AG10803 (cell line): Measurements from ENCODE around the gene CLVS2.

Source experiments
- DNase-seq: peaks from one replicate; pipeline ENCODE4 v3.0.0; 2010; ENCODE audit warnings: low read depth
- H3K4me3 ChIP-seq: 2 replicates; pipeline ENCODE4 v1.5.1; 2011; ENCODE audit warnings: mild to moderate bottlenecking, low read length, control low read depth
- TF ChIP-seq, protein P1 (sequence below): conservative IDR thresholded peaks from 2 replicates; pipeline ENCODE4 v1.5.1; 2011; ENCODE audit warnings: mild to moderate bottlenecking, low read length, control low read depth, inconsistent platforms

The CLVS2 gene

DNA sequence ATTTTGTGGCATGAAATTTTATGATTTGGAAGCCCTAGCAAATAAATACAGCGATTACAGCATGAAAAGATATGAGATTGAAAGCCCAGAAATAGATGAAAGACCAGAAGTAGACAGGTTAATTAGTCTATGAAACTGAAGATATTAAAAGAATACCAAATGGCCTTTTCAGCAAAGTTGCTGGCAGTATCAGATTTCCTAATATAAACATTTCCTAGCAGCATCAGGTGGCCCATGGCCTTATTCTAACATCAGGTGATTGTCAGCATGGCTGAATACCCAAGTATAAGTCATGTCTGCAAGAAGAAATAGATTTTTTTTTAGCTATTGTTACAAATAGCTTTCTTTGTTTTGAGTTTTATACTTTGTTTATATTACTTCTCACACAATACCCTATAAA lies 93.2 kb downstream of the CLVS2 start:
- TF ChIP-seq, protein P1, sequence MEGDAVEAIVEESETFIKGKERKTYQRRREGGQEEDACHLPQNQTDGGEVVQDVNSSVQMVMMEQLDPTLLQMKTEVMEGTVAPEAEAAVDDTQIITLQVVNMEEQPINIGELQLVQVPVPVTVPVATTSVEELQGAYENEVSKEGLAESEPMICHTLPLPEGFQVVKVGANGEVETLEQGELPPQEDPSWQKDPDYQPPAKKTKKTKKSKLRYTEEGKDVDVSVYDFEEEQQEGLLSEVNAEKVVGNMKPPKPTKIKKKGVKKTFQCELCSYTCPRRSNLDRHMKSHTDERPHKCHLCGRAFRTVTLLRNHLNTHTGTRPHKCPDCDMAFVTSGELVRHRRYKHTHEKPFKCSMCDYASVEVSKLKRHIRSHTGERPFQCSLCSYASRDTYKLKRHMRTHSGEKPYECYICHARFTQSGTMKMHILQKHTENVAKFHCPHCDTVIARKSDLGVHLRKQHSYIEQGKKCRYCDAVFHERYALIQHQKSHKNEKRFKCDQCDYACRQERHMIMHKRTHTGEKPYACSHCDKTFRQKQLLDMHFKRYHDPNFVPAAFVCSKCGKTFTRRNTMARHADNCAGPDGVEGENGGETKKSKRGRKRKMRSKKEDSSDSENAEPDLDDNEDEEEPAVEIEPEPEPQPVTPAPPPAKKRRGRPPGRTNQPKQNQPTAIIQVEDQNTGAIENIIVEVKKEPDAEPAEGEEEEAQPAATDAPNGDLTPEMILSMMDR = no peak
- no peak for DNase-seq
- H3K4me3 ChIP-seq = no peak overlapping the region

DNA sequence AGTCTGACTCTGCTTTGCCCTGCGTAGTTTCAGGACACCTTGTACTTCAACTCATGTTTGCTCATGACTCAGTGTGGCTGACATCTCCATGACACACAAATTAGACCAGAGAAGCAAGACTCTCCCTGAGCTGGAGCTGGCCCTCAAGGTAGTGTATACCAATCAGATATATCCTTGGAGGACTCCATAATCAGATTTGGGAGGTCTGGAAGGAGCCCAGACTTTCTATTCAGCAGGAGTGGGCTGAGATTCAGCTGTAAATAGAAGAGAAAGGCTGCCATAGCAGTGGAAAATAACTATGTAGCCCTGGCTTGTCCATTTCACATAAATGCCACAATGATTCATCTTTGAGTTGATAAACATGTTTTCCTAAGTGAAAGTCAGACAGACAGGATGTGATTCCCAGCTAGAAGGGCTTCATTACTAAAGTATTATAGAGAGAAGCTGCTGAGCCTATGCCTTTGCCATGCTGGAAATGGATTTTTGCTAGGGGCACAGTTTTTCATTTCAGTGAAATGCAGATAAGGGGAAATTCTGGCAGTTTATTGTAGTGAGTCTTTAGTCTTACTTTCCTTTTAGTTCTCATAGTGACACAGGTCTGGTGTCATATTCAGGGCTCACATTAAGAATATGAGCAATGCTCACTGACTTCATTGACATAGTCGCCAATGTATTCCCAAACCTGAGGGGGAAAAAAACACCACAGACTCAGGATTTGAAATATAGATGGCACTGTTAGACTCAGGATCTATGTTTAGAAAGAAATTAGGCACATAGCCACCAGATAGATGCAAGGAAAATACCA lies 95.3 kb downstream of the CLVS2 start:
- no peak overlapping the region for H3K4me3 ChIP-seq
- TF ChIP-seq, protein P1 = no peak
- DNase-seq = no peak

DNA sequence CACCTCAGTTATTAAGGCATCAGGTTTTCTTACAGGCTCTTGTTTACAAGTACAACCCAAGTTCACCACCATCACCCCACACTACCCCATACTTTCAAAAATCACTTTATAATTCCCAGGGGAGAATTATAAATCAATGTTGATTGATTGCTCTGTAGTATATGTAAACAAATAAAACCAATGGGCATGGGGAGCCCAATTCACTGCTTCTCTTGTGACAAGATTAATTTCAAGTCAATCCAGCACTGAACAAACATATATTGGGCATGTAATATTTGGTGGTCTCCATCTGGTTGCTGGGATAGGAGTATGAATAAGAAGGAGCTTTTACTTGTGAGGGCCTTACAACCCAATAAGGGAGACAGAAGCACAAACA lies 95.8 kb downstream of the CLVS2 start:
- TF ChIP-seq, protein P1 = no peak
- DNase-seq = no peak
- H3K4me3 ChIP-seq = no peak overlapping the region

DNA sequence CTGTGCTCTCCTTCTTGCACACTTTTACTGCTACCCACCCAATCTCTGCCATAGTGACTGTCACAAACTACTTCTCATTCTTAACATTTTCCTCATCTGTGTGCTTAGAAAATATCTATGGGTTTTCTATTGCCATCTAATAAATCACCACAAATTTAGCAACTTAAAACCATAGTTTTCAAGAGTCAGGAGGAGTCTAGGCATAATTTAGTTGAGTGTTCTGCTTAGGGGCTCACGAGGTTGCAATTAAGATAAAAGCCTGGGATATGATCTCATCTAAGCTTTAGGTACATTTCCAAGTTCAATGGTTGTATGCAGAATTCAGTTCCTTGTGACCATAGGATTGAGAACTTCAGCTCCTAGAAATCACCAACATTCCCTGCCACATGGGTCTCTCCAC lies 98.8 kb downstream of the CLVS2 start:
- H3K4me3 ChIP-seq = no peak overlapping the region
- DNase-seq = no peak
- TF ChIP-seq, protein P1 = no peak

DNA sequence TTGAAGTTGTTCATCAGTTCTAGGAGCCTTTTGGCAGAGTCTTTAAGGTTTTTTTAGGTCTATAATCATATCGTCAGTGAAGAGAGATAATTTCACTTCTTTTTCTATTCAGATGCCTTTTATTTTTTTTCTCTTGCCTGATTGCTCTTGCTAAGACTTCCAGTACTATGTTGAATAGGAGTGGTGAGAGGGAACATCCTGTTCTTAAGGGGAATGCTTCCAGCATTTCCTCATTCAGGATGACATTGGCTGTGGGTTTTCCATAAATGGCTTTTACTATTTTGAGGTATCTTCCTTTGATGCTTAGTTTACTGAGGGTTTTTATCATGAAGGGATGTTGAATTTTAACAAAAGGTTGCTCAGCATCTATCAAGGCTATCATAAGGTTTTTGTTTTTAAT lies 109.5 kb downstream of the CLVS2 start:
- TF ChIP-seq, protein P1 = no peak
- DNase-seq = no peak

DNA sequence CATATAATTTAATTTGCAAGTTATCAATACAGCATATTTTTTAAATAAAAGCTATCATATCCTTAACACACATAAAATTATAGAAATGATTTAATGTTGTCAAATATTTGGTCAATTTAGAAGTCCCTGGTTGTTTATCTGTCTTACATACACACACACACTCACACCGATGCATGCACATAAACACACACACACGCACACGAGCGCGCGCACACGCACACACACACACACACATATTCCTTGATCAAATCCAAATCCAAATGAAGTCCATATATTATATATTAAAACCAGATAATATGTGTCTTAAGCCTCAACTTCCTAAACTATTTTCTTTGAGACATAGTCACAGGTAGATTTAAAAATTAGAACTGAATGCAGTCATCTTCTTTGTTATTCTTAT lies 120.3 kb downstream of the CLVS2 start:
- TF ChIP-seq, protein P1 = no peak
- no peak for DNase-seq
- H3K4me3 ChIP-seq = no peak overlapping the region

More for the DNA sequence above, 109.5 kb downstream of the CLVS2 start:
- H3K4me3 ChIP-seq = no peak overlapping the region

DNA sequence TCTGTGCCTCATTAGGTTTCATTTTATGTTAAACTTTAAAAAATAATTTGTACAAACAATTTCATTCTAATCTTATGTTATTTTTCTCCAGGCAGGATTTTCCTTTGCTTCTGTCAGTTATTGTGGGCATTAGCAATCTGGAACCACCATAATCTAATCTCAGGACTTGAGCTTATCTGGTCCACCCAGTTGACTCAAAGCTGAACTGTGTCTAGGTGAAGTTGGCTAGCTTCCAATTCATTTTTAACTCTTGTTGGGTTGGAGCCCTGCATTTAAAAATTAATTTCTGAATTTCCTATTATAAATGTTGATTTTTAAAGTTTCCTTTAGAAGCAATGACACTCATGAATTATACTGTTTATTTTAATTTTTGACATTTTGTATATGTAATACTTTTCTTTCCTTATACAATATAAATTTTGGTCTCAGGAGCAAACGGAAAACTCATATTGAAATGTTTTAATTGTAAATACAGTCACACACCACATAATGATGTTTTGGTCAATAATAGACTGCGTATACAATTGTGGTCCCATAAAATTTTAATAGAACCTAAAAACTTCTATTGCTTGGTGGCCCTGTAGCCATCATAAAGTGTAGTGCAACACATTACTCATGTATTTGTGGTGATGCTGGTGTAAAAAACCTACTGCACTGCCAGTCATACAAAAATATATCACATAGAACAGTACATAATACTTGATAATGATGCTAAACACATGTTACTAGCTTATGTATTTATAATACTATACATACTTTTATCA lies 121.3 kb downstream of the CLVS2 start:
- no peak overlapping the region for H3K4me3 ChIP-seq
- DNase-seq = no peak

More for the DNA sequence above, 121.3 kb downstream of the CLVS2 start:
- TF ChIP-seq, protein P1 = no peak
